ENCODE results near the gene PDXDC1.
"Not testable (repeated sequence)": the region's sequence is repeated elsewhere in the genome, so short reads cannot be mapped to it uniquely, and the experiment has no call there.

The PDXDC1 gene, protein sequence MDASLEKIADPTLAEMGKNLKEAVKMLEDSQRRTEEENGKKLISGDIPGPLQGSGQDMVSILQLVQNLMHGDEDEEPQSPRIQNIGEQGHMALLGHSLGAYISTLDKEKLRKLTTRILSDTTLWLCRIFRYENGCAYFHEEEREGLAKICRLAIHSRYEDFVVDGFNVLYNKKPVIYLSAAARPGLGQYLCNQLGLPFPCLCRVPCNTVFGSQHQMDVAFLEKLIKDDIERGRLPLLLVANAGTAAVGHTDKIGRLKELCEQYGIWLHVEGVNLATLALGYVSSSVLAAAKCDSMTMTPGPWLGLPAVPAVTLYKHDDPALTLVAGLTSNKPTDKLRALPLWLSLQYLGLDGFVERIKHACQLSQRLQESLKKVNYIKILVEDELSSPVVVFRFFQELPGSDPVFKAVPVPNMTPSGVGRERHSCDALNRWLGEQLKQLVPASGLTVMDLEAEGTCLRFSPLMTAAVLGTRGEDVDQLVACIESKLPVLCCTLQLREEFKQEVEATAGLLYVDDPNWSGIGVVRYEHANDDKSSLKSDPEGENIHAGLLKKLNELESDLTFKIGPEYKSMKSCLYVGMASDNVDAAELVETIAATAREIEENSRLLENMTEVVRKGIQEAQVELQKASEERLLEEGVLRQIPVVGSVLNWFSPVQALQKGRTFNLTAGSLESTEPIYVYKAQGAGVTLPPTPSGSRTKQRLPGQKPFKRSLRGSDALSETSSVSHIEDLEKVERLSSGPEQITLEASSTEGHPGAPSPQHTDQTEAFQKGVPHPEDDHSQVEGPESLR

DNA sequence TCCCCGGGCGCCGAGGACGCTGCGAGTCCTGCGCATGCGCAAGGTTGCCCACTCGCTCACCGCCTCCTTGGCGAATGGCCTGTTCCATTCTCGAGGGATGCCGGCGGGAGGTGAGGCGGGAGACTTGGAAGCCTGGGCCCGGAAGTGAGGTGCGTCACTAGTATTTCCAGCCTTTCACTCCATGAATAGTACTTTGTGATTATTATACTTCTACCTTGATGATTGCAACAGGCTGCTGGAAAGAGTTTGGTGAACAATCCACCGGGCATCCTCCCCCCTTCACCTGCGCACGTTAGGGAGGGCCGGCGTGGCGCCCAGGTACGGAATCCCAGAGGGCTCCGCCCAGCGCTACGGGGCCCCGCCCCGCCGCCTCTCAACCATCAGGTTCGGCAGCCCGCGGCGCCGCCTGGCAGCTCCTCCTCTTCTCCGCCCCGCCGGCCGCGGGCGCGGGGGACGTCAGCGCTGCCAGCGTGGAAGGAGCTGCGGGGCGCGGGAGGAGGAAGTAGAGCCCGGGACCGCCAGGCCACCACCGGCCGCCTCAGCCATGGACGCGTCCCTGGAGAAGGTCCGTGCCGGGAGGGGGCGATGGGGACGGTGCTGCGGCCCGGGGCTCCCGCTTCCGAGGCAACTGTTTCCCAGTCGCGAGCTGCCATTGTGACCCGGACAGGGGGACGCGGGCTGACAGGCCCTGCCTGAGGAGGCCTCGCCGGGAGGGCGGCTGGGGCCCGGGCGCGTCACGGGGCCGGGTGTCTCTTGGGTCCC lies at the start of gene PDXDC1:
PDXDC1 (plus strand) TSS at position 371 of the 762 bp plus-strand sequence; CDS start at position 545, 174 bp downstream.
- DNase-seq (ENCODE audit: low read depth in 2 of 2): peak; percentile 66 to 70

DNA sequence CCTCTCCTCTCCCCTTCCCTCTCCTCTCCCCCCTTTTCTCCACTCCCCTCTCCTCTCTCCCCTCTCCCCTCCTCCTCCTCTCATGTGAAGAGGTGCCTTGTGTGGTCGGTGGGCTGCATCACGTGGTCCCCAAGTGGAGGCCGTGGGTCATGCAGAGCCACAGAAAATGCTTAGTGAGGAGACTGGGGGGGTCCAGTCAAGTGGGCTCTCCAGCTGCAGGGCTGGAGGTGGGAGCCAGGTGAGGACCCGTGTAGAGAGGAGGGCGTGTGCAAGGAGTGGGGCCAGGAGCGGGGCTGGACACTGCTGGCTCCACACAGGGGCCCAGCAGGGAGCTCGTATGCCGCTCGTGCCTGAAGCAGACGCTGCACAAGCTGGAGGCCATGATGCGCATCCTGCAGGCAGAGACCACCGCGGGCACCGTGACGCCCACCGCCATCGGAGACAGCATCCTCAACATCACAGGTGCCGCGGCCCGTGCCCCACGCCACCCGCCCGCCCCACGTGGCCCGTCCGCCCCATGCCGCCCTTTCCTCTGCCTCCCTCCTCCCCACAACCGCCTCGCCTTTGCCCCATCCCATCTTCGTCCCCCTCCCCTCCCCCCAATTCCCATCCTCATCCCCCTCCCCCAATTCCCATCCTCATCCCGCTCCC lies 46.6 kb upstream of the PDXDC1 start:
- not testable (repeated sequence) for DNase-seq (ENCODE audit: low read depth in 2 of 2)

DNA sequence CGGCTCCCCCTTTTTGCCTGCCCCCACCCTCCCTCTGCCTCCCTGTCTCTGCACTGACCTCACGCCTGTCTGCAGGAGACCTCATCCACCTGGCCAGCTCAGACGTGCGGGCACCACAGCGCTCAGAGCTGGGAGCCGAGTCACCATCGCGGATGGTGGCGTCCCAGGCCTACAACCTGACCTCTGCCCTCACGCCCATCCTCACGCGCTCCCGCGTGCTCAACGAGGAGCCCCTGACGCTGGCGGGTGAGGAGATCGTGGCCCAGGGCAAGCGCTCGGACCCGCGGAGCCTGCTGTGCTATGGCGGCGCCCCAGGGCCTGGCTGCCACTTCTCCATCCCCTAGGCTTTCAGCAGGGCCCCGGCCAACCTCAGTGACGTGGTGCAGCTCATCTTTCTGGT lies 45.6 kb upstream of the PDXDC1 start:
- DNase-seq (ENCODE audit: low read depth in 2 of 2): not testable (repeated sequence)

DNA sequence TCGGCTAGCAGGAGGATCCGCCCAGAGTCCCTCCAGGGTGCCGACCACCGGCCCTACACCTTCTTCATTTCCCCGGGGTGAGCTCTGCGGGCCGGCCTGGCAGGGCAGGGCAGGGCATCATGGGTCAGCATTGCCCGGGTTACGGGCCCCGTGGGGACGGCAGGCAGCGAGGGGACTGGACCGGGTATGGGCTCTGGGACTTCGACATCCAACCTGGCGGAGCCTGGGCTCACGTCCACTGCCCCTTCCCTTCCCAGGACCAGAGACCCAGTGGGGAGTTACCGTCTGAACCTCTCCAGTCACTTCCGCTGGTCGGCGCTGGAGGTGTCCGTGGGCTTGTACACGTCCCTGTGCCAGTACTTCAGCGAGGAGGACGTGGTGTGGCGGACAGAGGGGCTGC lies 44.6 kb upstream of the PDXDC1 start:
- DNase-seq (ENCODE audit: low read depth in 2 of 2): not testable (repeated sequence)

DNA sequence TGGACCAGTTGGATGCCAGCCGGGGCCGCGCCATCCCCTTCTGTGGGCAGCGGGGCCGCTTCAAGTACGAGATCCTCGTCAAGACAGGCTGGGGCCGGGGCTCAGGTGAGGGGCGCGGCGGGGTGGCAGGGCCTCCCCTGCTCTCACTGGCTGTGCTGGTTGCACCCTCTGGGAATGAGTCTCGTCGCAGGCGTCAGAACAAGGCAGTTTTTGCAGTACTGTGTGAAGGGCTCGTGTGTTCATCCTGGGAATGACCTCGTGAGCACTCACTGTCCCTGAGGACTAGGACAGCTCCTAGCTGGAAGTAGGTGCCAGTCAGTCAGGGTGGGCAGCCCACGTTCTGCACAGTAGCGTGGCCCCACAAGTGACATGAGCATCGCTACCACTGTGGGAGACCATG lies 43.9 kb upstream of the PDXDC1 start:
- not testable (repeated sequence) for DNase-seq (ENCODE audit: low read depth in 2 of 2)

DNA sequence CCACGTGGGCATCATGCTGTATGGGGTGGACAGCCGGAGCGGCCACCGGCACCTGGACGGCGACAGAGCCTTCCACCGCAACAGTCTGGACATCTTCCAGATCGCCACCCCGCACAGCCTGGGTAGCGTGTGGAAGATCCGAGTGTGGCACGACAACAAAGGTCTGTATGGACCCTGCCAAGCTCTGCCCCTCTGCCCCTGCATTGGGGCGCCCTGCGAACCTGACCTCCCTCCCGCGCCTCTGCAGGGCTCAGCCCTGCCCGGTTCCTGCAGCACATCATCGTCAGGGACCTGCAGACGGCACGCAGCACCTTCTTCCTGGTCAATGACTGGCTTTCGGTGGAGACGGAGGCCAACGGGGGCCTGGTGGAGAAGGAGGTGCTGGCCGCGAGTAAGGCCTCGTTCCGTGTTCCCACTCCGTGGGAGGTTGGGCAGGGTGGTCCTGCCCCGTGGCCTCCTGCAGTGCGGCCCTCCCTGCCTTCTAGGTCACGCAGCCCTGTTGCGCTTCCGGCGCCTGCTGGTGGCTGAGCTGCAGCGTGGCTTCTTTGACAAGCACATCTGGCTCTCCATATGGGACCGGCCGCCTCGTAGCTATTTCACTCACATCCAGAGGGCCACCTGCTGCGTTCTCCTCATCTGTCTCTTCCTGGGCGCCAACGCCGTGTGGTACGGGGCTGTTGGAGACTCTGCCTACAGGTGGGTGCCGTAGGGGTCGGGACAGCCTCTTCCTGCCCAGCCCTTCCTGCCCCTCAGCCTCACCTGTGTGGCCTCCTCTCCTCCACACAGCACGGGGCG lies 42.0 kb upstream of the PDXDC1 start:
- DNase-seq (ENCODE audit: low read depth in 2 of 2): not testable (repeated sequence)

DNA sequence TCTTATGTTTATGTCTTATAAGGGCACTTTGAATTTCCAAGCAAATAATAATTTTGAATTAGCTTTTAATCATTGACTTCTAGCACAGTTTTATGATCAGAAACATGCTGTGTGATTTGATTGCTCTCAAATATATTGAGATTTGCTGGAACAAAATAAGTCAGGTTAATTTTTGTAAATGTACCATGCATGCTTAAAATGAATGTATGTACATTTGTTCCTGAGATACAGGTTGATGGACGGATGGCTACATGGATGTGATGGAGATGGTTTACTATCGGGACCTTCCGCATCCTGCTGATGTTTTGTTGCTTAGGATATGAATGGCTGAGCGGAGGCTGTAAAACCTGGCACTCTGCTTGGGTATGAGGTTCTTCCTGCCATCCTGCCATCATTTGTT lies 37.7 kb upstream of the PDXDC1 start, which contains the start of gene NPIPA1:
NPIPA1 (plus strand) TSS at position 301 of the 400 bp plus-strand sequence; CDS start at position 301, 0 bp downstream.
- not testable (repeated sequence) for DNase-seq (ENCODE audit: low read depth in 2 of 2)

DNA sequence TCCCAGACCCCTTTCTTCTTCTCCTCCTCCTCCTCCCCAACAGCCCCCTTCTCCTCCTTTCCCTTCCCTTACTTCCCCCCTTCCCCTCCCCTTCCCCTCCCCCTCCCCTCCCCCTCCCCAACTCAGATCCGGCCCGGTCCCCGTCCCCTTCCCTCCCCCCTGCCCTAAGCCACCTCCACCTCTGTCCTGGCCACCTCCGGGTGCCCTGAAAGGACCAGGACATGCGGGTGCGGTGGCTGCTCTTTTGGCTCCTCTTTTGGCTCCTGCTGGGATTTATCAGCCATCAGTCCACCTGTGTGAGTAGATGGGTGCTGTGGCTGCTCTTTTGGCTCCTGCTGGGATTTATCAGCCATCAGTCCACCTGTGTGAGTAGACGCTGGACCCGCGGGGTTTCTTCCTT lies 36.8 kb upstream of the PDXDC1 start:
- DNase-seq (ENCODE audit: low read depth in 2 of 2): not testable (repeated sequence)

DNA sequence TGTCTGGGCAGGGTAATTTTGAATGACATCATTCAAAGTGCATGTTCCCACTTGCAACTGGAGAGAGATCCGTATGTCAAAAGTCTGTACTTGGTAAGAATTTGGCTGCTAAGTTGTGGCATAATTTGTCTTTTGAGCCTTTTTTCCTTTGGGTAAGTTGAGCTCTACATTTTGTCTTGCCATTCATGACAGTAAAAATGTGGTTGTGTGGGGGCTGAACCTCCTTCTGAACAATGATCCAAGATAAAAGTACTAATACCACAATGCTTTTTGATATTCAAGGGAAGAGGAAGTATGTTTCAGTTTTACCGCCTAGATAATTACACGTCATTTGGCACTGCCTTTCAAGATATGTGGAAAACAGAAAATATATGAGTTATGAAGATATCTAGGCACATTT lies 32.1 kb upstream of the PDXDC1 start:
- DNase-seq (ENCODE audit: low read depth in 2 of 2): not testable (repeated sequence)

DNA sequence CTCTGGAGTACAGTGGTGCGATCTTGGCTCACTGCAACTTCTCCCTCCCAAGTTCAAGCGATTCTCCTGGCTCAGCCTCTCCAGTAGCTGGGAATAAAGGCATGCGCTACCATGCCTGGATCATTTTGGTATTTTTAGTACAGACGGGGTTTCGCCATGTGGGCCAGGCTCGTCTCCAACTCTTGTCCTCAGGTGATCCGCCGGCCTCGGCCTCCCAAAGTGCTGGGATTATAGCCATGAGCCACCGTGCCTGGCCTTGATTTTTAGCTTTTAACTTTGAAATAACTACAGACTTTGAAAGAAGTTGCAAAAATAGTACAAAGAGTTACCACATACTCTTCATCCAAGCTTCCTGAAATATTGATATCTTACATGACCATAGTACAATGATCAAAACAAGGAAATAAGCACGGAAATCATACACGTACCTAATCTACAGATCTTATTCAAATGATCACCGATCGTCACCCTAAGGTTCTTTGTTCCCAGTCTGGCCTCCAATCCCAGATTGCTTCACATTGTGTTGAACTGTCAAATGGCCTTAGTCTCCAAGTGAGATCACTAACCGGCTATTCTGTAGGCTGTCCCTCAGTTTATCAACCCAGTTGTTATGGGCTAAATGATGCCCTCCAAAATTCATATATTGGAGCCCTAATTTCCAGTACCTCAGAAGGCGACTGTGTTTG lies 19.1 kb upstream of the PDXDC1 start:
- no peak for DNase-seq (ENCODE audit: low read depth in 2 of 2)

DNA sequence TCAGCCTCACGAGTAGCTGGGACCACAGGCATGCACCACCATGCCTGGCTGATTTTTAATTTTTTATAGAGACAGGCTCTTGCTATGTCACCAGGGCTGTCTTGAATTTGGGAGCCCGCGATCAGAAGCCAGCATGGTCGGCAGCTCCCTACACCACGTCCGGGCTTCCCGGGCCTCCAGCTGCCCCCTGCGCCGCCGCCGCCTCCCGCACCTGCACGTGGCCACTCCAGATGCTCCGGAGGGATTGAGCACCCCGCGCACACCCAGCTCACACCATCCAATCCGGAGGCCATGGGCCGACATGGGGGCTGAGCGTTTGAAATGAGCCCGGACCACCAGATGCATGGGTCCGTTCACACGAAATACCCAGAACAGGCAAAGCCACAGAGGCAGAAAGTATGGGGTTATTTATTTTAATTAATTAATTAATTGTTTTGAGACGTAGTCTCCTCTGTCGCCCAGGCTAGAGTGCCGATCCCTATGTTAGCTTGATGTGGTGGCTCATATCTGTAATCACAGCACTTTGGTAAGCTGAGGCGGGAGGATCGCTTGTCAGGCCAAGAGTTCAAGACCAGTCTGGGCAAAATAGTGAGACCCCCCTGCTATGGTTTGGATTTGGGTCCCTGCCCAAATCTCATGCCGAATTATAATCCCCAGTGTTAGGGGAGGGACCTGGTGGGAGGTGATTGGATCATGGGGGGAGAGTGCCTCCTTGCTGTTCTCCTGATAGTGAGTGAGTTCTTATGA lies 17.1 kb upstream of the PDXDC1 start:
- DNase-seq (ENCODE audit: low read depth in 2 of 2): no peak

DNA sequence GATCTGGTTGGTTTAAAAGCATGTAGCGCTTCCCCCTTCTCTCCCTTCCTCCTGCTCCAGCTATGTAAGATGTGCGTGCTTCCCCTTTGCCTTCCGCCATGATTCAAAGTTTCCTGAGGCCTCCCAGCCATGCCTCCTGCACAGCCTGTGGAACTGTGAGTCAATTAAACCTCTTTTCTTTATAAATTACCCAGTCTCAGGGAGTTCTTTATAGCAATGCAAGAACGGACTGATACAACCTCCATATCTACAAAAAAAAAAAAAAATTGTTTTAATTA lies 16.6 kb upstream of the PDXDC1 start:
- no peak for DNase-seq (ENCODE audit: low read depth in 2 of 2)

DNA sequence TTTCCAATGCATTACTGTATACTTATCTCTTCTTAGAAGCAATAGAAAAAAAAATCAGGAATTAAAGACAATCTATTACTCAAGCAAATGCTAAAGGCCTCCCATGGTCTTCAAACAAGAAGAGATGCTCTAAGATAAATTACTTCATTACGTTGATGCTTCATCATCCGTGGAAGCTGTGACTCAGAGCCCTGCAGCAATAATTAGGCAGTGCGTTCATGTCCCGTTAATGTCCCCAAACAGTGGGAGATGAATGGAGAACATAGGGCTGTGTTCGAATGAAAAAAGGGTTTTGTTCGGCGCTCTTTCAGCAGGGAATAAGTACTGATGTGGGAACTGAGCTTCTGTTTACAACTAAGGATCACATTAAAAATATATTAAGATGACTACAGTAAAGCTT lies 15.9 kb upstream of the PDXDC1 start:
- DNase-seq (ENCODE audit: low read depth in 2 of 2): no peak

DNA sequence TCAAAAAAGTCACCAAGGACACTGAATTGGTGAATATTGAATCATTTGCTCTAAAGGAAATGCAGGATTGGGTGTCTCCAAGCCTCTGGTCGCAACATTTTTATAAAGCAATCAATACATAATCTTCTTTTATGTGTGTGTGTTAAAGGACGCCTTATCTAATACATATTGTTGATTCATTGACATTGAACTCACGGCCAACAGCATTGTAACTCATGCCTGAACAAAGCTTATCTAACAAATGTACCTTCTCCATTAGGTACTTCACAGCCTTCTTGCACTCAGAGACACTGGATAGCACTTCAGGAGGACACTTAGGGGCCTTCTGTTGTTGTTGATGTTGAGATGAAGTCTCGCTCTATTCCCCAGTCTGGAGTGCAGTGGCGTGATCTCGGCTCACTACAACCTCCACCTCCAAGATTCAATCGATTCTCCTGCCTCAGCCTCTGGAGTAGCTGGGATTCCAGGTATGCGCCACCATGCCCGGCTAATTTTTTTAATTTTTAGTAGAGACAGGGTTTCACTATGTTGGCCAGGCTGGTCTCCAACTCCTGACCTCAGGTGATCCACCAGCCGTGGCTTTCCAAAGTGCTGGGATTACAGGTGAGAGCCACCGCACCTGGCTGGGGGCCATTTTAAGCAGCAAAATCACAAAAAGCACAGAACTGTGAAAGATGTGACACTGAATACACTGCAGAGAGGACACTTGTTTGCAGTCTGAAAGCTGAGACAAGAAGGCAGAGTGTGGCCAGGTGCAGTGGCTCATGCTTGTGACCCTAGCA lies 13.2 kb upstream of the PDXDC1 start:
- DNase-seq (ENCODE audit: low read depth in 2 of 2): no peak

DNA sequence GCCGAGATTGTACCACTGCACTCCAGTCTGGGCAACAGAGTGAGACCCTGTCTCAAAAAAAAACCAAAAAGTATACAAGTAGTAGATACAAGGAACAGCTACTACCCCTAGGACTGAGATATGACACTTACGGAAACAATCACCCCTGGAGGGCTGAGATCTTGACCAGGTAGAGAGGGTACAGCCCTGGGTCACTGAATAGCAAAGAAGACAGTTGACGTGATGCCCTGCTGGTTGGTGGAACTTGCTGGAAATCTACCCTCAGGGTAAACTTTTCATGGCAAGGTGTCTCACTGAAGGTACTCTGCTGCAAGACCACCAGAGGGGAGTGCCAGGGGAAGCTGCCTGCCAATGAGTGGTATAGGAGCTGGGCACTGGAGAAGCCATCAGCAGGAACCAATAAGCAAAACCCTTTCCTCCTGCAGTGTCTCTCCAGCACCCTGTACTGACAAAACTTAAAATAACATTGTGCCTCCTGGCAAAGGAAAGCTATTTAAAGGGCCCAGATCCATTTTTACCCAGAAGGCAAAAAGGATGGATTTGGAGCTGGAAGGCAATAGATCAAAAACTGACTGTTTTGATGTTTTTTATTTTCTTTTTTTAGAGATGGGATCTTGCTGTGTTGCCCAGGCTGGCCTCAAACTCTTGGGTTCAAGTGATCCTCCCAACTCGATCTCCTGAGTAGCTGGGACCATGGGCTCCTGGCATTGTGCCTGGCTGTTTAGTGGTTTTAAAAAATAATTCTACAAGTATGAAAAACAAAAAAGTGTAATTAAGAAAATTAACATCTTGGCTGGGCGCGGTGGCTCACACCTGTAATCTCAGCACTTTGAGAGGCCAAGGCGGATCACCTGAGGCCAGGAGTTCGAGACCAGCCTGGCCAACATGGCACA lies 11.3 kb upstream of the PDXDC1 start:
- DNase-seq (ENCODE audit: low read depth in 2 of 2): no peak

DNA sequence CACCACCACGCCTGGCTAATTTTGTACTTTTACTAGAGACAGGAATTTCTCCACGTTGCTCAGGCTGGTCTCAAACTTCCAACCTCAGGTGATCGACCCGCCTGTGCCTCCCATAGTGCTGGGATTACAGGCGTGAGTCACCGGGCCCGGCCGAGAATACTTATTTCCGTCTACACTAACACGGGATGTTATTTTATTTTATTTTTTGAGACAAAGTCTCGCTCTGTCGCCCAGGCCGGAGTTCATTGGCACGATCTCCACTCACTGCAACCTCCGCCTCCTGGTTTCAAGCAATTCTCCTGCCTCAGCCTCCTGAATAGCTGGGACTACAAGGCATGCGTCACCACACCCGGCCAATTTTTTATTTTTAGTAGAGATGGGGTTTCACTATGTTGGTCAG lies 9.5 kb upstream of the PDXDC1 start:
- no peak for DNase-seq (ENCODE audit: low read depth in 2 of 2)

DNA sequence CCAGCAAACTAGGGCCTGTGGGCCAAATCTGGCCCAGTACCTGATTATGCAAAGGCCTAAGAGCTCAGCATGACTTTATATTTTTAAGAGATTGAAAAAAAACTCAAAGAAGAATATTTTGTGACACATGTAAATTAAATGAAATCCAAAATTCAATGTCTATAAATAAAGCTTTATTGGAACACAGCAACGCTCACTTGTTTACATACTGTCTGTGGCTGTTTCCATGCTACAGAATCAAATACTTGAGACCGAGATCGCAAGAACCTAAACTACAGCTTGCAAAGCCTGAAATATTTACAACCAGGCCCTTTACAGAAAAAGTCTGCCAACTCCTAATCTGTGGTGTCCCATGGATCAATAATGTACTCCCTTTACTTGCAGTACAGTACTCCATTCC lies 5.0 kb upstream of the PDXDC1 start:
- DNase-seq (ENCODE audit: low read depth in 2 of 2): not testable (repeated sequence)

All from fibroblast of skin of left biceps (primary cell).